RWPE2 (cell line): ENCODE results near the gene LRRC27.

Experiments used
- ATAC-seq: fragments of 200-7000 bp; cut with Tn5 transposase; 3 replicates; pipeline ENCODE4 v1.9.1; 2021; ENCODE audit warnings: low read depth
- DNase-seq: peaks from one replicate; pipeline ENCODE4 v3.0.0-alpha.2; 2020; ENCODE audit warnings: low spot score
- H3K27ac ChIP-seq: fragments of 450-650 bp; 2 replicates; pipeline ENCODE4 v1.5.1; 2017; ENCODE audit warnings: mild to moderate bottlenecking; ENCODE audit not compliant: poor library complexity, severe bottlenecking
- H3K27me3 ChIP-seq: fragments of 250-450 bp; sonication (Bioruptor Pico); 2 replicates; pipeline ENCODE4 v1.5.1; 2021; ENCODE audit warnings: mild to moderate bottlenecking, moderate library complexity; ENCODE audit not compliant: insufficient read depth, poor library complexity, severe bottlenecking
- H3K36me3 ChIP-seq: fragments of 250-450 bp; sonication (Bioruptor Pico); 2 replicates; pipeline ENCODE4 v1.5.1; 2020; ENCODE audit warnings: low read depth, mild to moderate bottlenecking, moderate library complexity
- H3K4me1 ChIP-seq: fragments of 250-450 bp; sonication (Bioruptor Pico); 2 replicates; pipeline ENCODE4 v1.5.1; 2021; ENCODE audit warnings: mild to moderate bottlenecking, moderate library complexity; ENCODE audit not compliant: insufficient read depth, poor library complexity, severe bottlenecking
- H3K4me3 ChIP-seq: fragments of 250-450 bp; sonication (Bioruptor Pico); 2 replicates; pipeline ENCODE4 v1.5.1; 2021; ENCODE audit warnings: mild to moderate bottlenecking, moderate library complexity; ENCODE audit not compliant: severe bottlenecking
- H3K9me3 ChIP-seq: fragments of 250-450 bp; sonication (Bioruptor Pico); 2 replicates; pipeline ENCODE4 v1.5.1; 2021; ENCODE audit warnings: mild to moderate bottlenecking, moderate library complexity; ENCODE audit not compliant: severe bottlenecking
- TF ChIP-seq, protein P1 (sequence below): fragments of 450-650 bp; IDR thresholded peaks from one replicate; pipeline ENCODE4 v1.5.1; 2017; ENCODE audit warnings: mild to moderate bottlenecking, moderate library complexity; ENCODE audit not compliant: poor library complexity, severe bottlenecking

LRRC27 gene

DNA sequence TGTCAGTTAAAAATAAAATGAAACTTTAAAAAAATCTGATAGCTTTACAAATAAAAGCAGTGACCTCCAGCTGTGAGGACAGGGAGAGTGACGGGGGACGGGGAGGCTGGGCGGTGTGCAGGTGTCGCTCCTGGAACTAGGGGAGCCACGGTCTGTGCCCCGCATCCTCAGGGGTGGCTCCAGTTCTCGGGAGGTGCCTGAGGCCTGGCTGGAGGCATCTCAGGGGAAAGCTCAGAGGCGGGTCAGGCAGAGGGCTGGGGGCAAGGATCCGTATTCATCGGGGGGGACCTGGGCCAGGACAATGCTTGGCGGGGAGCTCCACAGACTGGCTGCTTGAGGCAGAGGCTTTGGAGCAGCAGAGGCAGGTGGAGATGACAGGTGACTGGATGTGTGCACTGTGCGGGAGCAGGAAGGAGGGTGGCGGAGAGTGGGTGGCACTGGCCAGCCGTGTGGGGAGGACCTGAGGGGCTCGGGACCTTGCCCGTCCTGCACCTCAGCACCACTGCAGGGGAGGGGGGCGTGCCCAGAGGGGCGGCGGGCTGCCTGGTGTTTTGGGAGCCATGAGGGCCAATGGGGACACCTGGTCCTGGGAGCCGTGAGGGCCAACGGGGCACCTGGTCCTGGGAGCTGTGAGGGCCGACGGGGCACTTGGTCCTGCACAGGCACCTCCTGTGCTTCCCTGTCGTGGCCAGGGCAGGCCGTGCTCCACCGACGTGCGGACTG lies 78.2 kb downstream of the LRRC27 start:
- Histone ChIP-seq H3K27ac (no peak overlapping the region), H3K36me3 (peaks cover 24% of the 10 kb centered on the region), H3K9me3 (no peaks in the 10 kb centered on the region), H3K4me3 (no peak overlapping the region), H3K4me1 (peaks cover 35% of the 10 kb centered on the region), H3K27me3 (no peaks in the 10 kb centered on the region)
- ATAC-seq (no peak), DNase-seq (no peak)
- TF ChIP-seq, protein P1, sequence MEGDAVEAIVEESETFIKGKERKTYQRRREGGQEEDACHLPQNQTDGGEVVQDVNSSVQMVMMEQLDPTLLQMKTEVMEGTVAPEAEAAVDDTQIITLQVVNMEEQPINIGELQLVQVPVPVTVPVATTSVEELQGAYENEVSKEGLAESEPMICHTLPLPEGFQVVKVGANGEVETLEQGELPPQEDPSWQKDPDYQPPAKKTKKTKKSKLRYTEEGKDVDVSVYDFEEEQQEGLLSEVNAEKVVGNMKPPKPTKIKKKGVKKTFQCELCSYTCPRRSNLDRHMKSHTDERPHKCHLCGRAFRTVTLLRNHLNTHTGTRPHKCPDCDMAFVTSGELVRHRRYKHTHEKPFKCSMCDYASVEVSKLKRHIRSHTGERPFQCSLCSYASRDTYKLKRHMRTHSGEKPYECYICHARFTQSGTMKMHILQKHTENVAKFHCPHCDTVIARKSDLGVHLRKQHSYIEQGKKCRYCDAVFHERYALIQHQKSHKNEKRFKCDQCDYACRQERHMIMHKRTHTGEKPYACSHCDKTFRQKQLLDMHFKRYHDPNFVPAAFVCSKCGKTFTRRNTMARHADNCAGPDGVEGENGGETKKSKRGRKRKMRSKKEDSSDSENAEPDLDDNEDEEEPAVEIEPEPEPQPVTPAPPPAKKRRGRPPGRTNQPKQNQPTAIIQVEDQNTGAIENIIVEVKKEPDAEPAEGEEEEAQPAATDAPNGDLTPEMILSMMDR = no peak

DNA sequence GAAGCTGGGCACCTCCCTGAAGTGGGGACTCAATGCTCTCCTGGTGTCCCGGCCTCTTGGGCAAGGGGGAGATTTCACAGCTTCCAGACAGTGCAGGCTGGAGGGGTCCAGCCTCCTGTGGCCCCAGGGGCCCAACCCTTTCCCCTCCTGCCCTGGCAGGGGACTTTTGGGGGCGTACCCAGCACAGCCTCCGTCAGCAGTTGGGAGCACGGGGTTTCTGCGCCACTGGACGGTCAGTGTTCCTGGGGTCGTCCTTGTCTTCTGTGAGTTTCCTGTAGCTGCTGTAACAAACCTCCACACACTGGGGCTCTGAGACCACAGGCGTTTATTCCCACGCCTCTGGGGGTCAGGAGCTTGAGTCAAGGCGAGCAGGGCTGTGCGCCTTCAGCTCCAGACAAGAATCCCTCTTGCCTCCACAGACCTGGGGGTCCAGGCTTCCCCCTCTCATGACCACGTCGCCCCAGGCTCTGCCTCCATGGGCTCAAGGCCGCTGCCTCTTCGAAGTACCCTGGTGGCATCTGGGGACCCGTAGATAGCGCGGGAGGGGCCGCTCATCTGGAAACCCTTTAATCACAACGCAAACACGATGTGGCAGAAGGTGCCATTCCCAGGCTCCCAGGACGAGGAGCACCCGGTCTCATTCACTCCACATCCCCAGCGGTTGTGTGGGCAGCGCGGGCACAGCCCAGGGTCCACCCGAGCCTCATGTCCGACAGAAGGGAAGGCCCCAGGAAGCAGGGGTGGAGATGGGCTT lies 79.0 kb downstream of the LRRC27 start:
- H3K4me3 ChIP-seq = no peak overlapping the region
- ATAC-seq (no peak), DNase-seq (no peak)
- H3K36me3 ChIP-seq = peaks cover 23% of the 10 kb centered on the region
- H3K27me3 ChIP-seq = no peaks in the 10 kb centered on the region
- H3K9me3 ChIP-seq = no peaks in the 10 kb centered on the region
- TF ChIP-seq, protein P1 = no peak
- peak overlapping the region; percentile 18 for H3K27ac ChIP-seq
- H3K4me1 ChIP-seq = peaks cover 35% of the 10 kb centered on the region

DNA sequence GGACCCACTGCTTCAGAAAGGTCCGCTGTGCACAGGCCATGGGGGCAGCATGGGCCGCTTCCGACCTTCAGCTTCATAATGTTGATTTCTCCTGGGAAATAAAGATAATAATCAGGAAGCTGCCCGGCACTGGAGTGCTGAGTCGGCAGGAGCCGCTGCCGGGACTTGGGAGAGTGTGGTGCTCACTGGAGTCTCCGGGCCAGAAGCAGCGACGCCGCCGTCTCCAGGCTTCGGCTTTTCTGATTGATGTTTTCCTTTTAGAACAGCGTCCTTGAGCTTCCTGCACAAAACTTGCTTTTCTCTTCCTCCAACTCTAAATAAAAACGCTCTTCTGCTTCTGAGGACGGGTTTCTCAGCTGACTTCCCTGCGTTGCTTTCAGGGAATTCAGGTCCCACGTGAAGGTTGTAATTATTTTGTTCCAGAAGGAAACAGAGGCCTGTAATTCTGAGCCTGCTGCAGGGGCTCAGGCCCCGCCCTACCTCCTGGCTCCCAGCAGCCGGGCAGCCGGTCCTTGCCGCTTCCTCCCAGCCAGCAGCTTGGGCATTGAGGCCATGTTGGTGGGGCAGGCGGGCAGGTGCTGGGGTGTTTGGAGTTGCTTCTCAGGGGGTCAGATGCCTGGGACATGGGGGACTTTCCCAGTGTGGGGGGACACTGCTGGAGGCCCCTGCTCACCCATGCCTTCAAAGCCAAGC lies 79.7 kb downstream of the LRRC27 start:
- no peak for DNase-seq
- Histone ChIP-seq H3K4me1 (peaks cover 35% of the 10 kb centered on the region), H3K9me3 (no peaks in the 10 kb centered on the region), H3K4me3 (no peak overlapping the region), H3K27me3 (no peaks in the 10 kb centered on the region), H3K27ac (peak overlapping the region; percentile 18), H3K36me3 (peaks cover 16% of the 10 kb centered on the region)
- TF ChIP-seq, protein P1 = no peak
- ATAC-seq = no peak

DNA sequence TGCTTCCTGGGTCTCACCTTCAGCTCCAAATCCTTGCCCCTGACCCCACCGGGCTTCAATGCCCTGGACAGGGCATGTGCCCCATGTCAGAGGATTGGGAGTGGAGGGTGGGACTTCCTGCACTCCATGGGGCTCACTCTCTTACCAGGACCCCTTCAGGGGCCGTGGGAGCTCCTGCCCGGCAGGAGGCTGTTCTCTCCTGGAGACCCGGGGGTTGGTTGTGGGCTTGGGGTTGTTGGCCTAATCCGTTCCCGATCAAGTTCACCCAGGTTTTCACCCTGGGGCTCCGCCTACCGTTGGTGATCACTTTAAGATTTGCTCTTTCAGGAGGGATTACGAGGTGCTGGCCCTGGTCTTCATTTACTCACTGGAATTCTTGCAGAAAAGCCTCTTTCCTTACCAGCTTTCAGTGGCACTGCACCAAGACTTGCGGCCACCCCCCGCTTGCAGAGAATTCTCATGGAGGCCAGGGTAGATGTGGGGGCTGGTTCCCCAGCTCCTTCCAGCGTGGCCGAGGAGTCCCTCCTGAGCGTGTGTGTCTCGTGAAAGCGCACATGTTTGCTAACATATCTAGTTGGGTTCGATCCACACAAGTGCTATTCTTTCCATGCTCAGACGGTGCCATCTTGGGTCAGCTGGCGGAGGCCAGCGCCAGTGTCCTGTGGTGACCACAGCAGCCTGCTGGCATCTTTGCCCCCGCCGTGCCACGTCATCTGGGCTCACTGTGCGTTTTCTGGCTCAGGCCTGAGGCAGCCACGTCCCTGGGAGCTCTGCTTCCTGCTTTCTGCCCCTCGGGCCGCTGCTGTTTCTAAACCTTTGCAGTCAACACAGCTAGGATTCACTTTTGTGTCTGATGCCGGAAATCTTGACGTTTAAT lies 80.6 kb downstream of the LRRC27 start:
- TF ChIP-seq, protein P1 = no peak
- no peaks in the 10 kb centered on the region for H3K9me3 ChIP-seq
- DNase-seq = no peak
- ATAC-seq = no peak
- H3K4me3 ChIP-seq = no peak overlapping the region
- peak overlapping the region; percentile 18 for H3K27ac ChIP-seq
- peaks cover 31% of the 10 kb centered on the region for H3K4me1 ChIP-seq
- peaks cover 13% of the 10 kb centered on the region; the same call in 1 of the 2 replicates for H3K36me3 ChIP-seq
- H3K27me3 ChIP-seq = no peaks in the 10 kb centered on the region
